Kidney (tissue), 14 donors: ENCODE results near the gene PCGF1. TPM values are rescaled to one million over a fixed set of nuclear protein-coding genes. Genes with fewer than 3 reads are reported as not detected.
"Not testable (repeated sequence)": the region's sequence is repeated elsewhere in the genome, so short reads cannot be mapped to it uniquely, and the experiment has no call there.

Source experiments
- DNase-seq, 5 donors: peaks; one replicate each; pipeline ENCODE4 v3.0.0-alpha.2; 2013 to 2020
- FAIRE-seq: peaks from 2 replicates; lab custom pipeline; 2012; peaks lifted over from hg19 to GRCh38; lab: Jason Lieb, UNC
- H3K27ac ChIP-seq, 2 donors: one replicate each; pipeline ENCODE4 v1.7.0; 2013; ENCODE audit warnings: low read depth in 2 of 2, low read length in 2 of 2, inconsistent platforms in 1 of 2
- H3K27me3 ChIP-seq: one replicate; pipeline ENCODE4 v1.7.1; 2013; ENCODE audit warnings: low read length, inconsistent platforms; ENCODE audit not compliant: control insufficient read depth, insufficient read depth
- H3K36me3 ChIP-seq, 3 donors: one replicate each; pipeline versions ENCODE4 v1.7.0 to v1.7.1; 2013; ENCODE audit warnings: low read length in 3 of 3, control low read depth in 1 of 3, inconsistent platforms in 1 of 3; ENCODE audit not compliant: insufficient read depth in 3 of 3, control insufficient read depth in 2 of 3
- H3K4me1 ChIP-seq, 3 donors: one replicate each; pipeline versions ENCODE4 v1.7.0 to v1.7.1; 2013; ENCODE audit warnings: low read length in 3 of 3, inconsistent platforms in 1 of 3, low read depth in 1 of 3; ENCODE audit not compliant: control insufficient read depth in 2 of 3, insufficient read depth in 2 of 3
- H3K4me3 ChIP-seq, 3 donors: one replicate each; pipeline versions ENCODE4 v1.7.0 to v1.8.1; 2013; ENCODE audit warnings: low read length in 3 of 3, control low read depth in 1 of 3, inconsistent platforms in 1 of 3
- H3K9ac ChIP-seq, 3 donors: one replicate each; pipeline versions ENCODE4 v1.7.0 to v1.7.1; 2013; ENCODE audit warnings: low read length in 3 of 3, control low read depth in 1 of 3, inconsistent platforms in 1 of 3
- H3K9me3 ChIP-seq, 3 donors: one replicate each; pipeline versions ENCODE4 v1.7.0 to v1.7.1; 2013; ENCODE audit warnings: low read length in 3 of 3, control low read depth in 1 of 3, inconsistent platforms in 1 of 3; ENCODE audit not compliant: control insufficient read depth in 2 of 3, insufficient read depth in 1 of 3
- CTCF ChIP-seq: IDR thresholded peaks from 3 replicates; pipeline ENCODE4 v1.5.1; 2012; ENCODE audit warnings: mild to moderate bottlenecking, moderate library complexity, borderline replicate concordance; ENCODE audit not compliant: insufficient read depth; ENCODE audit errors: extremely low read depth
- intact Hi-C: fragments of 100-400 bp; cut with DNase I; formaldehyde crosslinking; loops from one replicate; pipeline ENCODE4 v1.11.1; 2022
- polyA plus RNA-seq: library from polyadenylated mRNA; stranded (reverse); fragments of 350-450 nt; fragmentation: Illumina TruSeq; extraction: RNeasy Lipid Tissue Mini Kit (QIAGEN cat#74804); gene quantifications from one replicate; pipeline ENCODE4 v1.2.3, GENCODE V29; 2014; ENCODE audit warnings: low read depth, low replicate concordance; ENCODE audit not compliant: insufficient read depth
- total RNA-seq: library from RNA; stranded (reverse); fragmentation: NEBNext Ultra II Directional; extraction: Animal tissue kit (Norgen Biotek cat#: 25700); gene quantifications from one replicate; pipeline ENCODE4 v1.2.1, GENCODE V29; 2021
- donor health status: control.
- donor health status: control.
- donor health status: control.
- donor health status: control.
- donor health status: control.
- donor health status: DM: yes; HTN: yes; CAD: no.
- donor health status: Normal renal cell carcinoma (clear cell type).

PCGF1 gene
- total and polyA plus RNA-seq, 2 donors from 2014 or later, result 20.1 to 20.7 TPM

GRCh38 chr2:74488643-74489481, 18.6 kb downstream of the PCGF1 start:
- no peaks in the 10 kb centered on the region for H3K4me1 ChIP-seq
- H3K36me3 ChIP-seq, result peaks cover 0 to 30% (median 28%) of the 10 kb centered on the region in 3 donors
- TF ChIP-seq CTCF, result no peak
- no peak for DNase-seq
- H3K27ac ChIP-seq, result no peak overlapping the region
- H3K4me3 ChIP-seq, result no peak overlapping the region
- no peak overlapping the region for H3K9ac ChIP-seq
- intact Hi-C loops, result loop anchor here (5.0 kb wide), 1 partner anchor 98 kb away; no protein-coding TSS in a partner anchor
- H3K9me3 ChIP-seq, result no peaks in the 10 kb centered on the region
- H3K27me3 ChIP-seq, result no peaks in the 10 kb centered on the region
- no peak for FAIRE-seq

GRCh38 chr2:74486141-74486540, 21.4 kb downstream of the PCGF1 start:
- no peak for TF ChIP-seq CTCF
- Histone ChIP-seq H3K36me3 (peaks cover 0 to 13% (median 11%) of the 10 kb centered on the region in 3 donors), H3K27ac (no peak overlapping the region), H3K4me1 (peaks cover 0 to 13% (median 6%) of the 10 kb centered on the region in 3 donors), H3K4me3 (no peak overlapping the region), H3K27me3 (no peaks in the 10 kb centered on the region), H3K9me3 (no peaks in the 10 kb centered on the region), H3K9ac (no peak overlapping the region)
- intact Hi-C loops, result loop anchor here (5.0 kb wide), 1 partner anchor 101 kb away; no protein-coding TSS in a partner anchor
- DNase-seq, result no peak
- no peak for FAIRE-seq

- intact Hi-C loops, H3K27ac ChIP-seq, FAIRE-seq: not testable (repeated sequence)
Measured at GRCh38 chr2:74483675-74484164, 23.8 kb downstream of the PCGF1 start.

More at GRCh38 chr2:74483675-74484164, 23.8 kb downstream of the PCGF1 start:
- Histone ChIP-seq H3K4me3 (peak overlapping the region; percentile 95 to 100 (median 99)), H3K9ac (peak overlapping the region; percentile 68 to 98 (median 85)), H3K4me1 (peaks cover 0 to 20% (median 6%) of the 10 kb centered on the region in 3 donors)
- H3K9me3 ChIP-seq, H3K36me3 ChIP-seq, DNase-seq, H3K27me3 ChIP-seq: not testable (repeated sequence)
